Measurements from ENCODE around the gene SET.

- TF ChIP-seq ZFP3 (CRISPR knock-in tag; IDR thresholded peaks at IDR 0.05) (no peak), PATZ1 (CRISPR knock-in tag; IDR thresholded peaks at IDR 0.05; ENCODE audit: borderline replicate concordance) (no peak), GLIS3 (CRISPR knock-in tag; IDR thresholded peaks at IDR 0.05) (no peak), TSHZ2 (CRISPR knock-in tag; IDR thresholded peaks at IDR 0.05) (no peak), ZC3H10 (CRISPR knock-in tag; IDR thresholded peaks at IDR 0.05) (no peak), RARB (CRISPR knock-in tag; IDR thresholded peaks at IDR 0.05) (no peak), CREB5 (CRISPR knock-in tag; IDR thresholded peaks at IDR 0.05; ENCODE audit: low read depth) (no peak), BACH2 (CRISPR knock-in tag; IDR thresholded peaks at IDR 0.05; ENCODE audit: borderline replicate concordance) (no peak), TCF4 (CRISPR knock-in tag; IDR thresholded peaks at IDR 0.05; ENCODE audit: borderline replicate concordance) (no peak)
Observed at GRCh38 chr9:128716581-128717254, 27.7 kb downstream of the SET start.
